HG03439 (cell line): Measurements from ENCODE around the gene WDPCP.
"Not testable (repeated sequence)": the region's sequence is repeated elsewhere in the genome, so short reads cannot be mapped to it uniquely, and the experiment has no call there.

Experiments
- ATAC-seq: cut with Tn5 transposase; IDR thresholded peaks from one replicate; pipeline ENCODE4 v1.9.1; 2021; ENCODE audit warnings: mild to moderate bottlenecking, moderate library complexity; ENCODE audit not compliant: unreplicated experiment

The WDPCP gene

DNA sequence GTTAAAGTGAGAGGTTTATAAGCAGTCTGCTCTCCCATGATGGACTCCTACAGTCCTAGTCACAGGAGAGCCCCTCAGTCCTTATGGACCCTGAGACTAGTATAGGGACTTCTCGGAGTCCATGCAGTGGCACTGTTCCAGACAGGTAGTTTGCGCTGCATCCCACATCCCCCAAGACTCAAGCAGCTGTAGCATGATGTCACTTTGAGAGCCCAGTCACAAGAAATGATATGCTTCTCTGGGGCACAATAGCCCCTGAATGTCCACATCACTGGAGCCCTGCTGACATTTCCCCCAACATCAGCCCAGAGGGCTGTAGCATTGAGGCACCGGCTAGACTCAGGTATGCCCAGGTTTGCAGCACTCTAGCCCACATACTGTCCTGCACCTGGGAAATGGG, 317.6 kb downstream of the WDPCP start:
- no peak for ATAC-seq

GRCh38 chr2:63268946-63269345, 319.3 kb downstream of the WDPCP start:
- no peak for ATAC-seq

GRCh38 chr2:63261137-63261621, 327.1 kb downstream of the WDPCP start:
- ATAC-seq, result no peak

- no peak for ATAC-seq
These were observed 330.8 kb downstream of the WDPCP start for GRCh38 chr2:63257473-63257872.

DNA sequence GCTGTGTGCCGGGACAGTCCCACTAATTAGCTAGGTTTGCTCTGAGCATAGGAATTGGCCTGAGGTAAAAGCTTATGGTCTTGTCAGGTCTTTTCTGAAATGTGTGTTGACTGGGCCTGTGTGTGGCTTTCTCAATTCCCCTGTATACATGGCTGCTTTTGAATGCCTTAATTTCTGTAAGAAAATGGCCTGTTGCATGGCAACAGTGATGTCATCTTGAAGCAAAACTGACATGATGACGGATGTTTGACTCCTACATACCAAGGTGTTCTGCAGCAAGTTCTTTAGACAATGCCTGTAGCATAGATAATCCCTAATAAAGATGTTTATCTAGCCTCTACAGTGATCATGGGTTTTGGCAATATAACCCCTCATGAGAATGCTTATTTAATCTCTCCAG, 339.1 kb downstream of the WDPCP start:
- no peak for ATAC-seq

- no peak for ATAC-seq
These were observed 345.5 kb downstream of the WDPCP start for GRCh38 chr2:63242747-63243146.

GRCh38 chr2:63225964-63226686, 362.2 kb downstream of the WDPCP start:
- ATAC-seq, result no peak

DNA sequence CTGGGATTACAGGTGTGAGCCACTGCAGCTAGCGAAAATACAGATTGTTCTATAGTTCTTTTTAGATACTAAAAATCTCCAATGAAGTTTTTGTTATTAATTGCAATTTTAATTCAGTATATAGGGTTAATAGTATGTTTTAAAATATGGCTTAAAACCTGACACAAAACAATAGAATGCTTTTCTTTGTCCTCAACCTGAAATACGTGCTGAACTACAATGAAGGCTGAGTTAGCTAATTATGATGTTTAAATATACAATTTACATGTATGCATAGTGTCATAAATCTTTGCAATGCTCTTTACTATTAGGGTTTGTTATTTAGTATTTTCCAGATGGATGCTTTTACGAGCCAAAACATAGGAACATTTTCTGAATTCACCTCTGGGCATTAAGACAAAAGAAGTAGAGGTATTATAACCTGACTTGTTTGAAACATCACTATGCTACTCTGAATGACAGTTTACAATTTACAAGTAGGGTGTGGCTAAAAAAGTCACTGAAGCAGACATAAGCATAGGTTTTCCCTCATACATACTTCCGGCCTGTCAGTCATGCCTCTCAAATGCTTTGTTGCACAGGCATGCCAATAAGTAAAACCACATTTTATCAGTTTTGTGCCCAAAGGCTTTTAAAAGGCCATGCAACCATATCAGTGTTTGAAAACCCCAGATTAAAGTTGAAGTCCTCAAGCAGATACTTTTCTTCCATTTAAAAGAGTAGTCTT, 369.3 kb downstream of the WDPCP start:
- no peak for ATAC-seq

DNA sequence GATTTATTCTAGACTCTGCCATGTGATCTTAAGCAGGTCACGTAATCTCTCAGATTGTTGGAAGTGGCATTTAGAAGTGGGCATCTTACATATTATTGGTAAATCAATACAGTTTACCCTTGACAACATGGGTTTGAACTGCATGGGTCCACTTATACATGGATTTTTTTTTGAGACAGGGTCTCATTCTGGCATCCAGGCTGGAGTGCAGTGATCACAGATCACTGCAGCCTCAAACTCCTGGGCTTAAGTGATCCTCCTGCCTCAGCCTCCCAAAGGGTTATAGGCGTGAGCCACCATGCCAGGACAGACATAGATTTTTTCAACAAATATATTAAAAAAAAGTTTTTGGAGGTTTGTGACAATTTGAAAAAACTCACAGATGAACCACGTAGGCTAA, 393.0 kb downstream of the WDPCP start:
- no peak for ATAC-seq

DNA sequence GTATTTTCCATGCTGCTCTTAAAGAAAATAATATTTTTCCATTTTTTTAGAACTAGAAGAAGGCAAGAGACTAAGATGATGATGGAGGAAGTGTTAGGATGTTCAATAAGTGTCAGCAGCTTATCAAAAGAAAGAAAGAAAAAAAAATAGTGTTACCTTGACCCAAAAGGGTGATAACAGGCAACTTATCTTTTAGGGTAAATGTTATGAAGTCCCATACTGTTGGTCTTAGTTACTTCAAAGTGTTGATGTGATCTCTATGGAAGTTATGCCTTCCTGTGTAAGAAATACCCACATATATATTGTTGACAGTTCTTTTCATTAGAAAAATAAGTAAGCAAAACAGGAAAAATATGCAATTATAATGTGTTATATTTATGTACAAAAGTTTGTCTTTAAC, 394.1 kb downstream of the WDPCP start:
- ATAC-seq, result no peak

DNA sequence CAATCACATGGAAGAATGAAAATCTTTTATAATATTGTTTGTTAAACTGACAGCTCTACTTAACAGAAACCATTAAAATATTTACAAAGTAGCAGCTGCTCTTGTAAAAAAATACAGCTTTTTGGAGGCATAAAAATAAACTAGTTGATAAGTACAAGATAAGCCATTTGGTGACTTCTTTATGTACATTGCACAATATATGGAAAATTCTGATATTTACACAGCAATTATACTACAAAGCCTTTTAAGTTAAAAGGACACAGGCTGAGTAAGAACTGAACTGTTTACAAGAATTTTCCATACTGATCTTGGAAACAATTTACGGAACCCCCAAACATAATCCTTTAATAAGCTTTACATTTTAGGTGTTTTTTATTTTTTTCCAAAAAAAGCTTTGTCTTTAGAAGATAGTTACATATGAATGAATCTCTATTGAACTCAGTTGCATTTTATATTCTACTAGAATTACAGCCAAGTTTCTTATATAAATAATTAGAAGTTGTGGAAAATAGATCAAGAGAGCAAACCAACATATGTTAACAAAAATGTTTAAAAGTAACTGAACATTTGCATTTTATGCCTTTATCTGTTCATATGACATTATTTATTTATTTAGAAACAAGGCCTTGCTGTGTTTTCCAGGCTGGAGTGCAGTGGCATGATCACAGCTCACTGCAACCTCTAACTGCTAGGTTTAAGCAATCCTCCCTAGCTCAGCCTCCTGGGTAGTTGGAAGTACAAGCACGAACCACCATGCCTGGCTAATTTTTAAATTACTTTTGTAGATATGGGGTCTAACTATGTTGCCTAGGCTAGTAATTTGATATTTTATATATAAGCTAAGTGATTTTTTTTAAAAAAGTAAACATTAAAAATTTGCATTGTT, 395.1 kb downstream of the WDPCP start:
- ATAC-seq, result no peak

DNA sequence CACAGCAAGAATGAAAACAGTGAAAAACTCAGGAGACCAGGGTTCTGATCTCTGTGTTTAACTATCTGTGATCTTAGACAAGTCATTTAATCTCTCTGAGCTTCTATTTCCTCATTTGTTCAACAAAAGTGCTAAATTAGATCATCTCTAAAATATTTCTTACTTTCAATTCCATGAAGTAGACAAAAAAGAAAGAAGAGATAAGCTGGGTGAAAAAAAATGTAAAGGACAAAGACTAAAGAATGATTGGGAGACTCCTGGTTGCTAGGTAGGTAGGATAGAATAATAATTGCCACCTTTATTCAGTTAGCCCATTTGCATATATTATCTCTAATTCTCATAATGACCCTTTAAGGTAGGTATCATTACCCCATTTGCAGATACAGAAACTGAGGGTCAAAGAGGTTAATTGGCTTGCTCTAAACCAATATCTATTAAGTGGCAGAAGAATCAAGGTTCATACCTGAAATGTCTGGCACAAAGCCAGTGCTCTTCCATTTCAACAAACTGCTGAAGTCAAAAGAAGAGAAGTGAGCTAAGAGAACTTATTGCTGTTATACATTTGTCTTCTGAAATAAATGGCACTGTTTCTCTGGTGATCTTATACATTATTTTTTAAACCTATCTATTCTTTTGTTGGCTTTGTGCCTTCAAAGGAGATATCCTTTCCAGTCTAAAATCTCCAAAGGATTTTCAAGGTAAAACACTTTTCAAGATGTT, 395.9 kb downstream of the WDPCP start:
- ATAC-seq, result no peak

- no peak for ATAC-seq
These were observed 399.3 kb downstream of the WDPCP start for GRCh38 chr2:63189026-63189425.

GRCh38 chr2:63186331-63186730, 401.9 kb downstream of the WDPCP start:
- no peak for ATAC-seq

GRCh38 chr2:63163161-63163820, 425.0 kb downstream of the WDPCP start:
- ATAC-seq, result no peak

DNA sequence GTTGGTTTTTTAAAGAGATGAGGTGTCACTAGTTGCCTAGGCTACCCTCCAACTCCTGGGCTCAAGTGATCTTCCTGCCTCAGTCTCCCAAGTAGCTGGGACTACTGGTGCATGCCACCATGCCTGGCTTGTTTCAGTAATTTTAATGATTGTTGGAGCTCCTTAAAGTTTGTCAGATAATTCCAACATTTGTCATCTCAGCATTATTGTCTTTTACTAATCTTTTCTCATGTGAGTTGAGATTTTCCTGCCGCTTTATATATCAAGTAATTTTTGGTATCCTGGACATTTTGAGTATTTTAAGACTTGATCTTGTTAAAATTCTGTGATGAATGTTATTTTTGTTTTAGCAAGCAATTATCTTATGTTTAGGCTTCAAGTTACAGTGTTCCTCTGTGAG, 429.0 kb downstream of the WDPCP start:
- ATAC-seq, result no peak

- not testable (repeated sequence) for ATAC-seq
These were observed 451.6 kb downstream of the WDPCP start for GRCh38 chr2:63136683-63137082.

DNA sequence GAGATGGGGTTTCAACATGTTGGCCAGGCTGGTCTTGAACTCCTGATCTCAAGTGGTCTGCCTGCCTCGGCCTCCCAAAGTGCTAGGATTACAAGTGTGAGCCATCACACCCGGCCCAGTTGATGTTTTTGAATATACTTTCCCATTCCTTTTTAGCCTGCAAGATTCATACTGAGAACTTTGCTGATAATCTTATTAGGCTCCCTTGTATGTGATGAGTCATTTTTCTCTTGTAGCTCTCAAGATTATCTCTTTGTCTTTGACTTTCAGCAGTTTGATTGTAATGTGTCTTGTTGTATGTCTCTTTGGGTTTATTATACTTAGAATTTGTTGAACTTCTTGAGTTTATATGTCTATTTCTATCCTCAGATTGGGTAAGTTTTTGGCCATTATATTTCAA, 456.3 kb downstream of the WDPCP start:
- ATAC-seq, result no peak

GRCh38 chr2:63131196-63131595, 457.1 kb downstream of the WDPCP start:
- no peak for ATAC-seq

DNA sequence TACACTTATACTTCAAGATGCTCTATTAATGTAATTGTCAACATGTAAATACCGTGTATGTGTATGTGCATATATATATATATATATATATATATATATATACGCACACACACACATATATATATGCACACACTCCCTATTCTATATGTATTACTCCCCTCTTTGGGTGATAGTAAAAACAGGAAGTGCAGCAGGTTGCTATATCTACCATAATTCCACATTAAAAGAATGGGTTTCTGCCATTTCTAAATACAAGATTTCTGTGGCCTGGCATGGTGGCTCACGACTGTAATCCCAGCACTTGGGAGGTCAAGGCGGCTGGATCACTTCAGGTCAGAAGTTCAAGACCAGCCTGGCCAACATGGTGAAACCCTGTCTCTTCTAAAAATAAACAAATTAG, 460.7 kb downstream of the WDPCP start:
- no peak for ATAC-seq
